DOHH2 (cell line): ENCODE data around the gene TRIM24.

ENCODE experiments used
- H3F3A ChIP-seq: fragments of 200-600 bp; sonication (generic), shearing (Covaris generic); 2 replicates; pipeline ENCODE4 v1.6.0; 2016; ENCODE audit warnings: antibody characterized with exemption, mild to moderate bottlenecking; ENCODE audit not compliant: control insufficient read depth, insufficient read depth
- H3K27ac ChIP-seq: fragments of 200-600 bp; sonication (generic); 2 replicates; pipeline ENCODE4 v1.5.1; 2014; ENCODE audit warnings: low read depth, mild to moderate bottlenecking, low read length, moderate library complexity
- H3K27me3 ChIP-seq: fragments of 200-600 bp; sonication (generic); 2 replicates; pipeline ENCODE4 v1.6.1; 2014; ENCODE audit warnings: mild to moderate bottlenecking, low read length, mixed read lengths; ENCODE audit not compliant: control insufficient read depth
- H3K36me3 ChIP-seq: fragments of 200-600 bp; sonication (generic); 2 replicates; pipeline ENCODE4 v1.6.1; 2014; ENCODE audit warnings: mild to moderate bottlenecking, low read length, moderate library complexity, mixed read lengths; ENCODE audit not compliant: control insufficient read depth
- H3K4me1 ChIP-seq: fragments of 200-600 bp; sonication (generic); 2 replicates; pipeline ENCODE4 v1.6.1; 2014; ENCODE audit warnings: mild to moderate bottlenecking, low read length, mixed read lengths; ENCODE audit not compliant: control insufficient read depth
- H3K4me2 ChIP-seq: fragments of 200-600 bp; sonication (generic); 2 replicates; pipeline ENCODE4 v1.6.0; 2014; ENCODE audit warnings: mild to moderate bottlenecking, low read length, moderate library complexity
- H3K4me3 ChIP-seq: fragments of 200-600 bp; sonication (generic); 2 replicates; pipeline ENCODE4 v1.5.1; 2014; ENCODE audit warnings: mild to moderate bottlenecking, low read length, mixed read lengths
- H3K79me2 ChIP-seq: fragments of 200-600 bp; sonication (generic); 2 replicates; pipeline ENCODE4 v1.6.1; 2014; ENCODE audit warnings: mild to moderate bottlenecking, low read length, mixed read lengths; ENCODE audit not compliant: control insufficient read depth
- H3K9me2 ChIP-seq: fragments of 200-600 bp; sonication (generic); replicated peaks from 2 replicates; pipeline ENCODE4 v1.6.1; 2014; ENCODE audit warnings: mild to moderate bottlenecking, low read length, mixed read lengths; ENCODE audit not compliant: control insufficient read depth
- H3K9me3 ChIP-seq: fragments of 200-600 bp; sonication (generic); 2 replicates; pipeline ENCODE4 v1.6.1; 2014; ENCODE audit warnings: antibody characterized with exemption, low read length, mixed read lengths; ENCODE audit not compliant: control insufficient read depth, insufficient read depth
- H4K20me1 ChIP-seq: fragments of 200-600 bp; sonication (generic); 2 replicates; pipeline ENCODE4 v1.6.0; 2014; ENCODE audit warnings: low read depth, mild to moderate bottlenecking, antibody characterized with exemption, low read length, moderate library complexity; ENCODE audit not compliant: control insufficient read depth, insufficient read depth
- EZH2phosphoT487 ChIP-seq: fragments of 200-600 bp; sonication (generic); IDR thresholded peaks from 2 replicates; pipeline ENCODE4 v1.6.1; 2017; ENCODE audit warnings: borderline replicate concordance, mild to moderate bottlenecking, antibody characterized with exemption, low read length, moderate library complexity, mixed read lengths
- TF ChIP-seq, protein P1 (sequence below): fragments of 200-600 bp; sonication (generic); IDR thresholded peaks from one replicate; pipeline ENCODE4 v1.5.1; 2014; ENCODE audit warnings: antibody characterized with exemption, mild to moderate bottlenecking, low read depth, low read length; ENCODE audit not compliant: poor library complexity, severe bottlenecking

Gene TRIM24

DNA sequence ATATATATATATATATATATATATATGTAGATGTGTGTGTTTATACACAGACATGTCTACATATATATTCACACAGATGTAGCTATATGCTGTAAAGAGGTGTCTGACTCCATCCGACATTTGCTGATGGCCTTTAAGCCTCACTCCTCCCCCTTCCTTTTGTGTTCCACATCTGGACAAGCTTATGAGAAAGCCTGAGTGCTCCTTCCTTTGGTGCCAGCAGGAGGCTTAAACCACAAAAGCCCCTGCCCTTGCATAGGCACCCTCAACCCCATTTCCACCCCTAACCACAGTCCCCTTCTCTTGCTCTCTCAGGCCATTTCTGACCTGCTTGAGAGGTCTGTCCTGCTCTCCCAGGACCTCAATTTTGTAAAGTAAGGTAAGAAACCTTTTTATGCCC, 142.4 kb downstream of the TRIM24 start:
- Histone ChIP-seq H3K27ac (no peak overlapping the region), H3K27me3 (peaks cover 2% of the 10 kb centered on the region; the same call in 1 of the 2 replicates), H3K9me3 (no peaks in the 10 kb centered on the region; the same call in 1 of the 2 replicates), H4K20me1 (no peaks in the 10 kb centered on the region), H3K4me3 (no peak overlapping the region), H3K9me2 (no peaks in the 10 kb centered on the region), H3K36me3 (no peaks in the 10 kb centered on the region), H3K4me1 (no peaks in the 10 kb centered on the region), H3K79me2 (no peaks in the 10 kb centered on the region), H3K4me2 (no peak overlapping the region), H3F3A (no peaks in the 10 kb centered on the region)
- no peak for TF ChIP-seq EZH2phosphoT487
- TF ChIP-seq, protein P1, sequence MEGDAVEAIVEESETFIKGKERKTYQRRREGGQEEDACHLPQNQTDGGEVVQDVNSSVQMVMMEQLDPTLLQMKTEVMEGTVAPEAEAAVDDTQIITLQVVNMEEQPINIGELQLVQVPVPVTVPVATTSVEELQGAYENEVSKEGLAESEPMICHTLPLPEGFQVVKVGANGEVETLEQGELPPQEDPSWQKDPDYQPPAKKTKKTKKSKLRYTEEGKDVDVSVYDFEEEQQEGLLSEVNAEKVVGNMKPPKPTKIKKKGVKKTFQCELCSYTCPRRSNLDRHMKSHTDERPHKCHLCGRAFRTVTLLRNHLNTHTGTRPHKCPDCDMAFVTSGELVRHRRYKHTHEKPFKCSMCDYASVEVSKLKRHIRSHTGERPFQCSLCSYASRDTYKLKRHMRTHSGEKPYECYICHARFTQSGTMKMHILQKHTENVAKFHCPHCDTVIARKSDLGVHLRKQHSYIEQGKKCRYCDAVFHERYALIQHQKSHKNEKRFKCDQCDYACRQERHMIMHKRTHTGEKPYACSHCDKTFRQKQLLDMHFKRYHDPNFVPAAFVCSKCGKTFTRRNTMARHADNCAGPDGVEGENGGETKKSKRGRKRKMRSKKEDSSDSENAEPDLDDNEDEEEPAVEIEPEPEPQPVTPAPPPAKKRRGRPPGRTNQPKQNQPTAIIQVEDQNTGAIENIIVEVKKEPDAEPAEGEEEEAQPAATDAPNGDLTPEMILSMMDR, result no peak

DNA sequence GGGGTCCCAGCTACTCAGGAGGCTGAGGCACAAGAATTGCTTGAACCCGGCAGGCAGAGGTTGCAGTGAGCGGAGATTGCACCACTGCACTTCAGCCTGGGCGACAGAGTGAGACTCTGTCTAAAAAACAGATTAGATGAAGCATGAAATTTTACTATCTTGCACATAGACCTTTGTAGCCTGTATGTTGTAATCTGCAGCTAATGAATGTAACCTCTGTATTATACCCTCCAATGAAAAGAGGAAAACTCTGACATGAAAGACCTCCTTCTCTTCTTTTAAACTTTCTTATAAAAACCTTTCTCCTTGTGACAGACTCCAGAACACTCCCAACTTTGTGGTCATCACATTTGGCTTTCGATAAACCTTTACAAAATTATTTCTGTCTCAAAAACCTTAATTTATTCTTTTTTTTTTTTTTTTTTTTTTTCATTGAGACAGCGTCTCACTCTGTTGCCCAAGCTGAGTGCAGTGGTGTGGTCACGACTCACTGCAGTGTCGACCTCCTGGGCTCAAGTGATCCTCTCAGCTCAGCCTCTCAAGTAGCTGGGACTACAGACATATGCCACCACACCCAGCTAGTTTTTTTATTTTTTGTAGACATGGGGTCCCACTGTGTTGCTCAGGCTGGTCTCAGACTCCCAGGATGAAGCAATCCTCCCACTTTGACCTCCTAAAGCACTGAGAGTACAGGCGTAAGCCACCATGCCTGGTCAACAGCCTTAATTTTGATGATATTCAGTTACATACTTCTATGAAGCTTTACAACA, 143.7 kb downstream of the TRIM24 start:
- H3K4me1 ChIP-seq, result no peaks in the 10 kb centered on the region
- no peak overlapping the region for H3K4me3 ChIP-seq
- no peak for TF ChIP-seq EZH2phosphoT487
- TF ChIP-seq, protein P1, result no peak
- no peaks in the 10 kb centered on the region for H3K79me2 ChIP-seq
- H3K27me3 ChIP-seq, result peaks cover 2% of the 10 kb centered on the region; the same call in 1 of the 2 replicates
- no peak overlapping the region for H3K4me2 ChIP-seq
- H3K36me3 ChIP-seq, result no peaks in the 10 kb centered on the region
- no peak overlapping the region for H3K27ac ChIP-seq
- H3K9me3 ChIP-seq, result no peaks in the 10 kb centered on the region; the same call in 1 of the 2 replicates
- no peaks in the 10 kb centered on the region for H3K9me2 ChIP-seq
- H4K20me1 ChIP-seq, result no peaks in the 10 kb centered on the region
- no peaks in the 10 kb centered on the region for H3F3A ChIP-seq

DNA sequence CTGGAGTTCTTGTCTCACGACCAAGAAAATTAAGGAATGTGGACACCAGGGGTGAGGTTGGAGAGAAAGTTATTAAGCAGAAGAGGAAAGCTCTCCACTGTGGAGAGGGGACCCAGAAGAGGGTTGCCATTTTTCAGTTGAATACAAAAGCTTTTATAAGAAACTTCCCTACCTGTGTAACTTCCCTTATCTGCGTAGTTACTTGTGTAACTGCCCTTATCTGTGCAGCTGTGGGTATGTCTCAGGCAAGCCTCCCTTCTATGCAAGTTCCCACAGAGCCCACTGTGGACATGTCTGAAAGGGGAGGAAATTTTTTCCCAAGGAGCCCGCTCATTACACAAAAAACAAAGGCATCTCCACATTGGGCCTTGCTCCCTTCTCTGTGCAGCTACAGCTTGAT, 146.2 kb downstream of the TRIM24 start:
- Histone ChIP-seq H3K36me3 (no peaks in the 10 kb centered on the region), H3K27ac (no peak overlapping the region), H3K4me1 (no peaks in the 10 kb centered on the region), H3K9me3 (no peaks in the 10 kb centered on the region; the same call in 1 of the 2 replicates), H3K4me2 (no peak overlapping the region), H3K9me2 (no peaks in the 10 kb centered on the region), H4K20me1 (no peaks in the 10 kb centered on the region), H3K4me3 (no peak overlapping the region), H3F3A (no peaks in the 10 kb centered on the region), H3K79me2 (no peaks in the 10 kb centered on the region), H3K27me3 (peaks cover 2% of the 10 kb centered on the region; the same call in 1 of the 2 replicates)
- TF ChIP-seq EZH2phosphoT487, result no peak
- TF ChIP-seq, protein P1, result no peak
